Vagina (tissue), 2 donors: ENCODE results near the gene PRMT7.

Experiments used
- CTCF ChIP-seq, 3 experiments: fragments of 450-650 bp in 2 of 3; fragments of 200-600 bp in 1 of 3; sonication (generic) in 1 of 3; IDR thresholded peaks; one replicate each; pipeline ENCODE4 v1.5.1; 2017 to 2019; ENCODE audit warnings: antibody characterized with exemption in 3 of 3, mild to moderate bottlenecking in 2 of 3, moderate library complexity in 2 of 3
- POLR2AphosphoS5 ChIP-seq, 2 donors: sonication (generic); formaldehyde crosslinking; IDR thresholded peaks; one replicate each; pipeline ENCODE4 v1.9.0; 2017; ENCODE audit warnings: antibody characterized with exemption in 2 of 2, mild to moderate bottlenecking in 2 of 2, low read depth in 1 of 2; ENCODE audit not compliant: insufficient read depth in 1 of 2

- TF ChIP-seq CTCF (IDR thresholded peaks at IDR 0.05) (no peak), POLR2AphosphoS5 (IDR thresholded peaks at IDR 0.05; ENCODE audit: insufficient read depth in 1 of 2, low read depth in 1 of 2) (no peak)
These were observed 14.1 kb downstream of the PRMT7 start for GRCh38 chr16:68324780-68325357.
